GM06990 (cell line): ENCODE measurements around the gene RNU4-1.
"Not testable (repeated sequence)": the region's sequence is repeated elsewhere in the genome, so short reads cannot be mapped to it uniquely, and the experiment has no call there.

Experiments
- DNase-seq: peaks from one replicate; pipeline ENCODE4 v3.0.0-alpha.2; 2011; ENCODE audit not compliant: insufficient read length; ENCODE audit errors: extremely low read depth
- H3K27me3 ChIP-seq: replicated peaks from 2 replicates; pipeline ENCODE4 v1.6.0; 2011; ENCODE audit warnings: low read length; ENCODE audit not compliant: control insufficient read depth, insufficient read depth
- H3K36me3 ChIP-seq: 2 replicates; pipeline ENCODE4 v1.5.1; 2011; ENCODE audit warnings: low read length; ENCODE audit not compliant: control insufficient read depth, insufficient read depth
- H3K4me3 ChIP-seq: replicated peaks from 2 replicates; pipeline ENCODE4 v1.5.1; 2011; ENCODE audit warnings: low read depth, mild to moderate bottlenecking, control low read depth, low read length
- TF ChIP-seq, protein P1 (sequence below): IDR thresholded peaks from 2 replicates; pipeline ENCODE4 v1.5.1; 2011; ENCODE audit warnings: low read length, control low read depth, mild to moderate bottlenecking, inconsistent platforms; ENCODE audit not compliant: insufficient read depth, poor library complexity, severe bottlenecking

The RNU4-1 gene

GRCh38 chr12:120249875-120250795, 42.9 kb downstream of the RNU4-1 start:
- H3K36me3 ChIP-seq, result no peaks in the 10 kb centered on the region
- DNase-seq, result no peak
- no peak overlapping the region for H3K4me3 ChIP-seq
- no peaks in the 10 kb centered on the region; the same call in 1 of the 2 replicates for H3K27me3 ChIP-seq
- TF ChIP-seq, protein P1, sequence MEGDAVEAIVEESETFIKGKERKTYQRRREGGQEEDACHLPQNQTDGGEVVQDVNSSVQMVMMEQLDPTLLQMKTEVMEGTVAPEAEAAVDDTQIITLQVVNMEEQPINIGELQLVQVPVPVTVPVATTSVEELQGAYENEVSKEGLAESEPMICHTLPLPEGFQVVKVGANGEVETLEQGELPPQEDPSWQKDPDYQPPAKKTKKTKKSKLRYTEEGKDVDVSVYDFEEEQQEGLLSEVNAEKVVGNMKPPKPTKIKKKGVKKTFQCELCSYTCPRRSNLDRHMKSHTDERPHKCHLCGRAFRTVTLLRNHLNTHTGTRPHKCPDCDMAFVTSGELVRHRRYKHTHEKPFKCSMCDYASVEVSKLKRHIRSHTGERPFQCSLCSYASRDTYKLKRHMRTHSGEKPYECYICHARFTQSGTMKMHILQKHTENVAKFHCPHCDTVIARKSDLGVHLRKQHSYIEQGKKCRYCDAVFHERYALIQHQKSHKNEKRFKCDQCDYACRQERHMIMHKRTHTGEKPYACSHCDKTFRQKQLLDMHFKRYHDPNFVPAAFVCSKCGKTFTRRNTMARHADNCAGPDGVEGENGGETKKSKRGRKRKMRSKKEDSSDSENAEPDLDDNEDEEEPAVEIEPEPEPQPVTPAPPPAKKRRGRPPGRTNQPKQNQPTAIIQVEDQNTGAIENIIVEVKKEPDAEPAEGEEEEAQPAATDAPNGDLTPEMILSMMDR, result no peak

DNA sequence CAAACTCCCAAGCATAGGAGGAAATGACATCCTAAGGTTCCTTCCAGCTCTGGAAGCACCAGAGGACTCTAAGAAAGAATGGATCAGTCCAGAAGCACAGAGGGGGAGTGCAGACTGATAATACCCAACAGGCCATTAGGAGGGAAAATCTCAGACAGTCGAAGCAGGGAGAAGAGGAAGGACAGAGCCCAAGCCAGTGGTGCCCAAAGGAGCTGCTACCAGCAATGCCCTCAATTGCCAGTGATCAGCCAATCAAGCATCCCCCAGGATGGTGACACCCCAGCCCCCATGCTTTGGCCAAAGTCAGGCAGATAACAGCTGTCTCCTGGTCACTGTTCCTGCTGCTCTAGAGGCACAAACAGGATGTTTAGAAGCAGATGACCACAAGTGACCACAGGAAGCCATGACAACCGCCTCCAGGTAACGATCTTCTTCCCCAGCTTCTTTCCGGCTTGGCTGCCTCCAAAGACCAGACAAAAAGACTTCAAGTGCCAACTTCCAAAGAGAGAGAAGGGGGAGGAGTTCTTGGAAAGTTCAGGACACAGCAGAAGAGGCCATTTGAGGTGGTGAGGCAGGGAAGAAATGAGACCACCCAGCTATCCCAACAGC, 43.7 kb downstream of the RNU4-1 start:
- H3K27me3 ChIP-seq, result no peaks in the 10 kb centered on the region; the same call in 1 of the 2 replicates
- no peak for DNase-seq
- H3K4me3 ChIP-seq, result no peak overlapping the region
- TF ChIP-seq, protein P1, result no peak
- H3K36me3 ChIP-seq, result no peaks in the 10 kb centered on the region

- DNase-seq, result no peak
- no peak overlapping the region for H3K4me3 ChIP-seq
Observed at GRCh38 chr12:120247621-120248030, 45.4 kb downstream of the RNU4-1 start.

DNA sequence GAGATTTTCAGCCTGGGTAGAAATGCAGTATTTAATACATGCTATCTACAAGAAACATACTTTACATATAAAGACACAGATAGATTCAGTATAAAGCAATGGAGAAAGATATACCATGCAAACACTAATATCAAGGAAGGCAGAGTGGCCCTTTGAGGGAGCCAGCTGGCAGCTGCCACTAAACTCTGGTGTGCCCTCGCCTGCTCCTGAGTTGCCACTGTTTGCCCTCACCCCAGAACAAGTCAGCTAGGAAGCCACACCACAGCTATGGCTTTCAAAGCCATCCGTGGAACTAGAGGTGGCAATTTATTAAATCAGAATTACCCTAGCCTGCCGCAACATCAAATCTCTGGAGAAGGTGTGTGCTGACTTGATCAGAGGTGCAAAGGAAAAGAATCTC, 45.9 kb downstream of the RNU4-1 start:
- DNase-seq, result no peak
- no peaks in the 10 kb centered on the region for H3K36me3 ChIP-seq
- TF ChIP-seq, protein P1, result no peak
- no peak overlapping the region for H3K4me3 ChIP-seq
- no peaks in the 10 kb centered on the region; the same call in 1 of the 2 replicates for H3K27me3 ChIP-seq

More at GRCh38 chr12:120247621-120248030, 45.4 kb downstream of the RNU4-1 start:
- TF ChIP-seq, protein P1, result no peak
- Histone ChIP-seq H3K27me3 (no peaks in the 10 kb centered on the region; the same call in 1 of the 2 replicates), H3K36me3 (no peaks in the 10 kb centered on the region)

- H3K27me3 ChIP-seq, H3K36me3 ChIP-seq: not testable (repeated sequence)
Observed at GRCh38 chr12:120246705-120247104, 46.3 kb downstream of the RNU4-1 start.

More at GRCh38 chr12:120246705-120247104, 46.3 kb downstream of the RNU4-1 start:
- not testable (repeated sequence) for DNase-seq, H3K4me3 ChIP-seq
